Measurements from ENCODE around the gene HPS4. TPM values are rescaled to one million over a fixed set of nuclear protein-coding genes. Genes with fewer than 3 reads are reported as not detected.
A peak's percentile ranks its signal among the peaks of the same experiment; 100 is the strongest.

Gene HPS4
- polyA plus RNA-seq, 4 donors = 23.0 to 39.0 (median 31.9) TPM

DNA sequence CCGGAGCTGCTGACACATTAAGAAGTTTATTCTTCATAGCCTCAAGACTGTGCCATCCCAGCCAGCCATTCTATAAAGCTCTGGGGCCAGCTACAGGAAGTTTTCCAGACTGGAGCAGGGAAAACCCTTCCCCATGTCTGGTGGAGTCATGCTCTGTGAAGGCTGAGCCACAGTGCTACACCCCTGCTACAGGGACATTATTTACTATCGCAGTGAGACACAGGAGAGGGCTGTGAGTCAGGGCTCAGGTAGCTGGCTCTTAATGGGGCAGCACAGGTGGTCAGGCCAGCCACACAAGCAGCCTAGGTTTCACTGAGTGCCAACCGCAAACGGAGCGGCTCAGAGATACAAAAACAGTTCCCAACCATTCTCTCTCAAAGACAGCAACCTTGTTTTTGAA is 12.1 kb downstream of the HPS4 start:
- no peak for DNase-seq (ENCODE audit: low read depth in 4 of 4, low spot score in 3 of 4)

DNA sequence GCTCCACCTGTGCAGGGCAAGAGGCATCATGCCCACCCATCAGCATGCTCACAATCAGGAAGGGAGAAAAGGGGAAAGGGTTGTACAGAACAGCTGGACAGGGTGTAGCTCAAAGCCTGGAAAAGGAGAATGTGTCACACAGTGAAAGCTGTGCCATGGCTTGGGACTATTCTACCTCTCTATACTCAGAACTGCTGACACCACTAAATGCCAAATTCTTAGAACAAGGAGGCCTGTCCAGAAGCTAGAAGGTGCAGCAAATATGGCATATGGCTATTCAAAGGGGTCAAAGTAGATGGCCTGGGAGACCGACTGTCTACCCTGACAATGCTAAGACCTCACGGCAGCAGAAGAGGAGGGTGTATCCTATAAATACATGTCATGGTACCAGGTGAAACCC is 12.8 kb downstream of the HPS4 start:
- DNase-seq (ENCODE audit: low read depth in 4 of 4, low spot score in 3 of 4) = no peak

DNA sequence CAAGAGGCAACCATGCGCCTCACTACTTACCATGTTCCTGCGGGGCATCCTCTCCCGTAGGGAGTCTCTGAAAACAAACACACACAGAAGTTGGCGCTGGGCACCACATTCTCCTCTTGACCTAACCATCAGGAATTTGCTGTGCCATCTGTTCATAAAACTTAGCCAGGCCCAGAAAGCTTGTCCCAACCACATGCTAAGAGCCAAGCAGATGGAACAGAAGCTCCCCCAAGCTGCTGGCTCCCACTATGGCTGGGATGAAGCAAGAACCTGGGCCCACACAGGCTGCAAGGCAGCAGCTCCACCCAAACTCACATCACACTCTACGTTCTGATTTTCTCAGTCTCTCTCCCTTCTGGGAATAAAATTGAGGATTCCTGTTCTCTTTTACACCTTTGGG is 17.4 kb downstream of the HPS4 start:
- DNase-seq (ENCODE audit: low read depth in 4 of 4, low spot score in 3 of 4) = no peak

DNA sequence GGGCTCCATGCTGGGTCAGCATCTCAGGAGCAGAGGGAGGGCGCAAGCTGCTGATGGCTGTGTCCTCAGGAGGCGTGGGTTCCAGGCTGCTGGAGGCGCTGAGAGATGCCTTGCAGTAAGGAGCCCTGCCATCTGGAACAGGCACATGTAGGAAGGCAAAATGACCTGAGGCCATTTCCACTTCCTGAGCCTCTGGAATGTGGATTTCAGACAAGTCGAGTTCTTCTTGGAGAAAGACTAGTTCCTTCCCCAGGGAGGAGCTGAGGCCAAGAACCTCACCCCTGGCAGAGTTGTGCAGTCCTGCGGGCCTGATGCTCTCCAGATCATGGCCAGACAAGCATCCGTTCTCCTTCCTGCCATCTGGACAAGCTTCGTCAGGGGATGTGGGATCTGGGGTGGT is 19.3 kb downstream of the HPS4 start:
- DNase-seq (ENCODE audit: low read depth in 4 of 4, low spot score in 3 of 4) = no peak

DNA sequence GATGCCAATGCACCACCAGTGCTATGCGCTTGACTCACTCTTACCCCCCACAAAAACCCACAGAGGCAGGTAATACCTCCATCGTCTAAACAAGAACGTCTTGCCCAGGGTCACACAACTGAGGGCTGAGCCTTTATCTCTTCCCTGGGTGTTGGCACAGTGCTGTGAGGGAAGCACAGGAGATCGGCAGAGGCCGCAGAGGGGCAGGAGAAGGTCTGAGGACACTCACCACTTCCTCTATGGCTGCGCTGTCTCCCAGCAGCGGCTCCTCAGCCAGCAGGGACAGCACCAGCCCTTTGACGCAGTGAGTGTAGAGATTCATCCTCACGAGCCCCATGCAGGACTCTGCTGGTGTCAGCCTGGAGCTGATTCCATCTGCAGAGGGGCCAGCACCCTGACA is 19.9 kb downstream of the HPS4 start:
- DNase-seq (ENCODE audit: low read depth in 4 of 4, low spot score in 3 of 4) = no peak

DNA sequence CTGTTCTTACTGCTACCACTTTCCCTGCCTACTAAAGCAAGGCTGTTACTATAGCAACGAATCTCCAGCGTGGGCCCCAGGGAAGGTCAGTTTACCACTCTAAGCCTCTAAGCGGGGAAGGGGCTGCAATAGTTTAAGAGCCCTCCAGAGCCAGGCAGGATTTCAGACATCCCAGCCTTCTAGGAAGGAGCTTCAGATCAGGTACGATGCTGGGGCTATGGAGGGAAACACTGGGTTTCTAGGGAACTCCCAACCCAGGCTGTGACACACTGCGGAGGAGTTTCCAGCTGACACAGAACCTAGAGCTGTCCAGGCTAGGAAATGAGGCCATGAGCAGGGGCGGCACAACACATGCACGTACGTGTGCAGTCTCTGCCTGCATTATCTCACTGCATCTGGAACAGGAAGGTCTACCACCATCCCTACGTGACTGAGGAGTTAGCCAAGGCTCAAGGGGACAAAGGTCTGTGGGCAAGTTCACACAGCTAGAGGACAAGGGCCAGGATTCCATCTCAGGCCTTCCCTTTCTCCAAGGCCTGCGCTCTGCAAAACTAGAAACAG is 20.4 kb downstream of the HPS4 start:
- peak in 2 of 4 donors; percentile 38 to 46 for DNase-seq (ENCODE audit: low read depth in 4 of 4, low spot score in 3 of 4)

DNA sequence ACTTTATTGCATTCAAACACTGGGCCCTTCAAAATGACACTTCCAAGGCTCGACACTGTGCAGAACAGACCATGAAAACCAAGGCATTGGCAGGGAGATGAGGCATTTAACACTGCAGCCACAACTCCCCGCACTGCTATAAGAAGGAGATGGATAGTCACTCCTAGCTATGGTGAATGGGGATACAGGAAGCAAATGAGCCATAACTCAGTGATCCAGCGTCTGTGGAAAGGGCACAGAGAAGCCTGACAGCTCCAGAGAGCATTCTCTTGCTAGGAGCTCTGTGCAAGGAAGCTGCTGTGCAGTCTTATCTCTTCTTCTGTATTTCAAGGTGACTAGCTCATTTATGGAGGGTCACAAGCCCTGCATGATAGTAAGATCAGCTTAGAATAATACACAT is 20.9 kb downstream of the HPS4 start:
- no peak for DNase-seq (ENCODE audit: low read depth in 4 of 4, low spot score in 3 of 4)

DNA sequence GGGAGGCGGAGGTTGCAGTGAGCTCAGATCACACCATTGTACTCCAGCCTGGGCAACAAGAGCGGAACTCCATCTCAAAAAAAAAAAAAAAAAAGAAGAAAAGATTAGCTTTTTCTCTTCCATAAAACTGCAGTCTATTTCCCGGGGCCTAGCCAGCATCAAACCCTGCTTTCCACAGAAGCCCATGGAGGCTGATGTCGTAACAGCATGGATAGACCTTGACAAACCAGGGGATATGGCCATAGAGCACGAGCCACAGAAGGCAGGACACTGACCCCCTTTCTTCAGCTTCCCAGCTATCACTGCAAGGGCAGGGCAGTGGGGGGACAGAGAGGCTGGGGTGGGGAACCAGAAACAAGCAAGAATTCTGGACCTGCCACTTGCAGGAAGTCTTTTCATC is 21.5 kb downstream of the HPS4 start:
- DNase-seq (ENCODE audit: low read depth in 4 of 4, low spot score in 3 of 4) = no peak

DNA sequence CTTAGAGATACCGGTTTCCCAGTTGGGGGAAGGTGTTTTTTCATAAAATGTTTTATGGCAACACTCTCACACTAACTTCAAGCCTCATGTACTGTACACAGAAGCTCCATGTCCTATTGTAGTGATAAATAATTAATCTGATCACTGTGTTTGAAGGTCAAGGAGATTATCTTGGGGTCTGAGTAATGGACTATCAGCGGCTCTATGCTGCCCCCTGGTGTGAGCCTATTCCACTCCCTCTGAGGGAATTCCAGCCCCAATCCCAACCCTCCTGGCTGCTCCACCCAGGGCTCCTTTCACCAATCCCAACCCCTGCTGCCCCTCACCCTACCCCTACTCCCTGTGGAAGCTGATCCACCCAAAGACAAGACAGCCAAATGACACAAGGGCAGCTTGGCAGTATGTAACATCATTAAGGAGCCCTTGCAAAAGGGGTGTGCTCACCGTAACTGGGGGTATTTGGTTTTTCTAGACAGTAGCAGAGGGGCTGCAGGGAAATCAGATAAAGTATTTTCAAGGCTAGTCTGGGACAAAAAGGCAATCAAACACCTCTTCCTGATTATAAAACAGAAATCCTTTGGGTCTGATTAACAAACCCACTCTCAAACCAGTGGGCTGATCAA is 22.3 kb downstream of the HPS4 start:
- no peak for DNase-seq (ENCODE audit: low read depth in 4 of 4, low spot score in 3 of 4)

DNA sequence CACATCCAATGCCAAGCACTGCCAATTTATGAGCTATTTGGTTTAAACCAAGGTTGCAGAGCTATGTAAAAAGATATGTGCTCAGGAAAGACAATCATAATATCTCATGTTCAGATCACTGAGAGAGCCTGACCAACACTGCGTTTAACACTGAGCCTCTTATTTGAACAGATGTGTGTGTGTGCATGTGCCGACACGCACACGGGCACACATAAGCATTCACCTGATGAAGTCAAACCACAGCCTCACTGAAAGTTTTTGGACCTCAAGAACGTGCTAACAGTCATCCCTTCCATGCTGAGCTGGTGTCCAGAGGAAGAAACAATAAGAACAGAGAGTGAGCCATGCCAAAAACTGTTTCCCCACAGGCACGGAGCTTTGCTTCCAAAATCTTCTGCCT is 23.4 kb downstream of the HPS4 start:
- DNase-seq (ENCODE audit: low read depth in 4 of 4, low spot score in 3 of 4) = no peak

DNA sequence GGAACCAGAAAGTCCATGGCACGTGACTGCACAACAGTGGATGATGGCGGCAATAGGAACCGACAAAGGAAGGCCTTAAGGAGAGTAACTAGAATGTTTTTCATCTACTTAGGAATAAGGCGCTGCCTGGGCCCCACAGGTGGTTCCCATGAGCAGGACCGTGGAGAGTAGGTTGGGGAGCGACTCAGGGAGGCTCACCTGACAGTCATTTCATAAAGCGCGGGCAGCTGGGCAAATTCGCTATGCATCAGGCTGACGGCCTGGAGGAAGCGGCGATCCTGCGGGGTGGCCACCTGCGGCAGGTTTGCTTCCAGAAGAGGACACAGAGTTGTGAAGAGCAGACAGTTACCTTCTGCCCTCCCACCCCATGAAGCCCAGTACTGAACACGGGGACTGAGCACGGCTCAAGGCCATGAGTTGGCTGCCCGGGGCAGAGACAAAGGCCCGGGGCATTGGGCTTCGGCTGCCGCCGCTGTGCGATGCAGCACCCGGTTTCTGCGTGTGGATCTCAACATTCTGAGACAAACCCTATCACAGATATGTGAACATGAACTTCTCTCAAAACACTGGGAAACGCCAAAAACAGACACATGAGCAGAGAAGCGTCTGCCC is 25.8 kb downstream of the HPS4 start:
- no peak for DNase-seq (ENCODE audit: low read depth in 4 of 4, low spot score in 3 of 4)

DNA sequence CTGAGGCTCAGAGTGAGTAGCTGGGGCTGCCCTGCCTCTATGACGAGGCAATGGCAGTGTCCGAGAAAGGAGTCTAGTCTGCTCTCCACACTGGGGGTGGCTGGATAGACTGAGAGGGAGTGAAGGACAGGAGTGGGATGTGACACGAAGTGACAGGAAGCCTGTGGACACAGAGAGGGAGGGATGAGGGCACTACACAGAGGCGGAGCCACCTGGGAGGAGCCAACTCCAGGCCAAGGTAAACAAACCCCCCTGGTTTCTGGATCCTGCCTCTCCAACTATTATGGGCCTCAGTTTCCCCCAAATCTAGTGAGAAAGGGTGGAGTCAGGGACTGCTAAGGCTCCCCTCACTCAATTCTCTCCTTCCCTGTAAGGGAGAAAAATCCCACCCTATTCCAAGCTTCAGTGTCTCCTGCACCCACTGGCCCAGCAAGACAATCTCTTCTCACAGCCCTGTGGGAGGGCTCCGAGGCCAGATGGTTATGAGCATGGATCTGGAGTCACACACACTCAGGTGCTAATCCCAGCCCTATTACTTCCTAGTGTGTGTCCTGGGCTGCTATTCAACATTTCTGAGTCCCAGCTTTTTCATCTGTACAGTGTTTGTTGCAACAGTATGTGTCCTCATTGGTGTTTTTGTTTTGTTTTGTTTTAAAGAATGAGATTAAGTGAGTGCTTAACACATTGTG is 29.6 kb downstream of the HPS4 start:
- no peak for DNase-seq (ENCODE audit: low read depth in 4 of 4, low spot score in 3 of 4)

DNA sequence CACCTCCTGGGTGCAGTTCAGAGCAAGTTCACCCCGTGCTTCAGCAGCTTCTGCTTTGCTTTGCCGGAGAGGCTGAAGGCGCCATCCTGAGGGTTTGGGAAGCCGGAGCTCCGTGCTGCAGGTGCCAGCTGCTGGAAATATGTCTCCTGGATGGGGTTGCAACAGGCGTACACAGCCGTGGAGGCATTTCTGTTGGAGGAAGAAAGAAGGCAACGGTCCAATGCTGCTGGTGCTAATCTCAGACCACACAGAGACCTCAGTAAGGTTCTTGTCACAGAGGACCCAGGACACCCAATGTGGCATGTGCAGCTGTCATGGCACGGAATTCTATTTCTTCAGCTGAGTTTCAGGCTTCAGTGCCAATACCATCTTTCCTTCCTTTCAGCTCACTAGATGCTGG is 30.4 kb downstream of the HPS4 start:
- DNase-seq (ENCODE audit: low read depth in 4 of 4, low spot score in 3 of 4) = no peak

DNA sequence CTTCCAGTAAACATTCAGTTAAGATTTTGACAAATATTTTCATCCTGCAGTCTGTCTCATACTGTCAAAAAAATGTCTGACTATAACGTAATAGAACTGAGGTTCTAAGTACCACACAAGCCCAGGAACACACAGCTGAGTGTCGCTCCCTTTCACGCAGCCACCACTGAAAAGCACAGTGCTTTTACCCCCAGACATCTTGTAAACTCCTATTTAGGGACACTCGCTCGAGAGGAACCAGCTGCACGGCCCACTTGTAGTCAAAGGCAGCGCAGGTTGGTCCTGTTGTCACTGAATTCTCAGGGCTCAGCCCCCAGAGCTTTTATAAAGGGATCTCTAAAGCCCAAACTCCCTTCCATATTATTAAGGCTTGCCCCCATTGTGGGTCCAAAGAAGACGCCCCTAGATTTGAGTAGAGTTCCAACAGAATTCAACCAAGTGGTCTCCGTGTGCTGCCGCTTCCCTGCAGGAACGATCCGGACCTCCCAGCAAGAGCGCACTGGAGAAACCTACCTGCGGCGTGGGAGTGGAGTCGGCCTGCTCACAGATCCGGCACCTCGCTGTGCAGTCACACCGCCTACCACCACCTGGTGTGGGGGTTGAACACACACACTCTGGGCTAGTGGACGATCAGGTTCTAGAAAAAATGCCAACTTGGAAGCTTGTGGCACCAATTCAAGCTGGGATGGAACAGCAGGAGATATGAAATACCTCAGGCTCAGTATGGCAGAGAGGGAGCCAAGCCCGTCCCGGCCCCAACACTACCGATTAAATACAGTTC is 31.2 kb downstream of the HPS4 start:
- no peak for DNase-seq (ENCODE audit: low read depth in 4 of 4, low spot score in 3 of 4)

DNA sequence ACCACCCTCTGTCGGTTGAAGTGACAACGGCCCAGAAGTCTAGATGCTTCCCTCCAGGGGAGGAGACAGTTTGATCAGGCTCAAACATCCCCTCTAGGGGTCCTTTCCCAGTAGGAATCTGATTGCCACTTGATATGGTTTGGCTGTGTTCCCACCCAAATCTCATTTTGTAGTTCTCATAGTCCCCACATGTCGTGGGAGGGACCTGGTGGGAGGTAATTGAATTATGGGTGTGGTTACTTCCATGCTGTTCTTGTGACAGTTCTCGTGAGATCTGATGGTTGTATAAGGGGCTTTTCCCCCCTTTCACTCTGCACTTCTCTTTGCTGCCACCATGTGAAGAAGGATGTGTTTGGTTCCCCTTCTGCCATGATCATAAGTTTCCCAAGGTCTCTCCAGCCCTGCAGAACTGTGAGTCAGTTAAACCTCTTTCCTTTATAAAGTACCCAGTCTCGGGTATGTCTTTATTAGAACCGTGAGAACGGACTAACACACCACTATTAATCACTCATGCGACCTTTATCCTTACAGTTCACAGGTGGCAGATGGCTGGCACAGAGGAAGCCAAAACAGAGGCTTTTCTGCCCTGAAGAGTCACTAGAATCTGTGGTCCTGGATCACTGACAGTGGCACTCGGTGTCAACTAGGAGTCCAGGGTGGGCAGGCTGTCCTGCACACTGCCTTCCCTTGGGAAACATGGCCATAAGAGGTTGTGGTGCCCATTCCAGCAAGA is 33.0 kb downstream of the HPS4 start:
- DNase-seq (ENCODE audit: low read depth in 4 of 4, low spot score in 3 of 4) = no peak

DNA sequence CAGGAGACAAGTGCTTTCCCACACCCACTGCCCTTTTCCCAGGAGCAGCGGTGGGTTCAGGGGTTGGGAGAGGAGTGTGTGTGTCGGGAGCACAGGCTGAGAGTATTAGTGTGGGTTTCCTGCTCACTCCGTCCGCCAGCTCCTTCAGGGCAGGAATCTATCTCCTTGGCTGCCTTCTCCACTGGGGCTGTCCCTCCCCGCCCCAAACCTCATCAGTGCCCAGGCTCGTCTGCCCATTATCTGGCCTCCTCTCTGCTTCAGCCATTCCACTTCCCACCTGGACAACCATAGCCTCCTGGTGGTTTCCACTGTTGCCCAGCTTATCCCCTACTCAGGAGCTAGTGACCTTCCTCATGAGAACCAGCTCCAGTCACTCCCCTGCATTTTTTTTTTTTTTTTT is 34.6 kb downstream of the HPS4 start:
- DNase-seq (ENCODE audit: low read depth in 4 of 4, low spot score in 3 of 4) = no peak

DNA sequence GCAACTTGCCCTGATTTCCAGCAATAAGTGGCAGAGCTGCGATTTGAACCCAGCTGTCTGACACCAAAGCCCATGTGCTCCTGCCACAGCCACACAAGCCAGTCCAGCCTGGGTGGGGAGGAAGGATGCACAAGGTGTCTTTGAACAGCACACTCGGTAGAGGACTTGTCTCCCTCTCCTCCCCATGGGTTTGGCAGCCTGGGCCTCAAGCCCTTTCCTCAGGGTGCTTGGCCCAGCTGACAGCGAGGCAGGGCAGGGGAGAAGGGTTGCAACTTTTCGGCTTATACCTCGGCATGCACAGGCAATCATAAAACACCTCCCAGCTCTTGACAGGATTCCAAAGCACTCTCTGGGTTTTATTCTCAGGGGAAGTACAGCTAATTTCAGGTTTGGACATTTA is 35.2 kb downstream of the HPS4 start:
- no peak for DNase-seq (ENCODE audit: low read depth in 4 of 4, low spot score in 3 of 4)

DNA sequence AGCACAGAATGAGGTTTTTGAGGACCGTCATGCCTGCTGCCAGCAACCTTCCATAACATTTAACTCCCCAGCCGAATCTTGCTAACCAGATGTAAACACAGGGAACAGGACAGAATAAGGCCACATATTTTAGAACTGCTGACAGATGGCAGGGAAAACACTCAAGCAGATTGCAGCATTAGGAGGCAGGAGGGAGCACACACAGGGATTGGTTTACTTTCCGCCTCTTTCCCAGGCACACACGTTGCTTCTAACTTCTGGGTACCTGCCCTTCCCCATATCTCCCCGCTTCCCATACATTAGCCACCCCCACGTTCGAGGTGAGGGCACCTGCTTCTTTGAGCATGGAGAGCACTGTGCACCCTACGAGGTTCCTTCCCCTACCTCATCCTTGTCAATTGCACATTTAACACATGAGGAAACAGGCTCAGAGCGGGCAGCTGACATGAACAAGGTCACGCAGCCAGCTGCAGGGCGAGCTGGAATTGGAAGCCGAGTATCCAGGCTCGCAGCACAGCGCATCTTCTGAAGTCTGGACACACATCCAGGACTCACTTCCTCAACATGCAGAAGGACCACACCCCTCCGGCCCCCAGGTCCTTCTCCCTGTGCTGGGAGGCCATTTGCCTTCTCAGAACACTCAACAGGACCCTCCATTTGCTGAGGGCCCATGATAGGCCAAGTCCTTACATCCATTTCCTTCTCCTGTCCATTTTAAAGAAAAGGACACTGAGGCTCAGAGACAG is 35.8 kb downstream of the HPS4 start:
- DNase-seq (ENCODE audit: low read depth in 4 of 4, low spot score in 3 of 4) = no peak

DNA sequence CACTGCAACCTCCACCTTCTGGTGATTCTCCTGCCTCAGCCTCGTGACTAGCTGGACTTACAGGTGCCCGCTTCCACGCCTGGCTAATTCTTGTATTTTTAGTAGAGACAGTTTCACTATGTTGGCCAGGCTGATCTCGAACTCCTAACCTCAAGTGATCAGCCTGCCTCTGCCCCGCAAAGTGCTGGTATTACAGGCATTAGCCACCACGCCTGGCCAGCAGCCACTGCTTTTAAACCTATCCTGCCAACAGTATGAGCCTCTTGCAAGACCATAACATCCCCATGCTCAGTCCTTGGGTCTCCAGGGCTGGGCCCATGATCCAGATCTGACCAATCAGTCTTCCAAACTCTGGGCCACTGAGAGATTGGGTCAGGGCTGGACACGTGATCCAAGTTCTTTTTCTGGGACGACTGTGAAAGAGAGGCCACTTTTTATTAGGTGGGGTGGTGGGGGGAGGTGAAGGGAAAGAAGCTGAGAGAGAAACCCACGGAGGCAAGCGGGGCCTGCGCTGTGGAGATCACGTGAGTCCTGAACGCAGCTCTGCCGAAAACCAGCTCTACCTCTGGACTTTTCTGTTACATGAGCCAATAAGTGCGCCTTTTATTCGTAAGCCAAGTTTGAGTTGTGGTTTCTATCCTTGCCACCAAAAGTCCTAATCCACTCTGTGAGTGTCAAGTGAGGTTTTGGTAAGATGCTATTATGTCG is 36.6 kb downstream of the HPS4 start:
- DNase-seq (ENCODE audit: low read depth in 4 of 4, low spot score in 3 of 4) = no peak

Measured in left renal pelvis (tissue), 4 donors.